ENCODE measurements around the gene MAP3K20. TPM values are rescaled to one million over a fixed set of nuclear protein-coding genes. Genes with fewer than 3 reads are reported as not detected.

Gene MAP3K20
- total and polyA plus RNA-seq, 10 of the 15 experiments (the other 5 are each of a cell fraction or from before 2014, with no cell fraction given): 0.04 to 5.6 (median 2.3) TPM

GRCh38 chr2:173164396-173164795, 88.8 kb downstream of the MAP3K20 start (continued):
- TF ChIP-seq IRF5 (IDR thresholded peaks at IDR 0.05; ENCODE audit: borderline replicate concordance): no peak

GRCh38 chr2:173165443-173166238, 90.0 kb downstream of the MAP3K20 start:
- H3K9ac ChIP-seq (ENCODE audit: control insufficient read depth, insufficient read depth, low read length): no peak overlapping the region
- DNase-seq (ENCODE audit: low read depth, low spot score) (no peak), ATAC-seq (no peak), FAIRE-seq (no peak)
- intact Hi-C loops (cut with micrococcal nuclease; ENCODE audit: unreplicated experiment) (no loop called here), in situ Hi-C loops (cut with MboI) (no loop called here)
- WGBS (ENCODE audit: insufficient coverage, insufficient replicate concordance, low lambda C conversion rate, missing lambda C conversion rate): 92% methylated on average over 5 of the region's 5 CpGs
- ChIA-PET SMC1A (ENCODE audit: uncharacterized antibody, unreplicated experiment) (no interaction called here), POLR2A (no interaction called here), CTCF (no interaction called here), RAD21 (ENCODE audit: unreplicated experiment) (no interaction called here)
- no peaks in the 10 kb centered on the region for H3K36me3 ChIP-seq (ENCODE audit: control insufficient read depth in 2 of 2, insufficient read depth in 2 of 2, low read length in 1 of 2)
- H3K27ac ChIP-seq (ENCODE audit: control insufficient read depth, insufficient read depth): no peak overlapping the region
- no peaks in the 10 kb centered on the region for H3K79me2 ChIP-seq (ENCODE audit: control insufficient read depth, insufficient read depth, low read length)
- no peak overlapping the region for H3K4me2 ChIP-seq (ENCODE audit: control insufficient read depth, insufficient read depth)
- no peaks in the 10 kb centered on the region for H3K4me1 ChIP-seq (ENCODE audit: control insufficient read depth, insufficient read depth, low read length)
- no peaks in the 10 kb centered on the region for H3K27me3 ChIP-seq (replicated peaks in 1 of 2; ENCODE audit: control insufficient read depth in 2 of 2, insufficient read depth in 2 of 2, low read length in 1 of 2)
- no peak overlapping the region for H3K4me3 ChIP-seq
- no peaks in the 10 kb centered on the region; the same call in 2 of the 3 replicates for H3K9me3 ChIP-seq (replicated peaks; ENCODE audit: control insufficient read depth, insufficient read depth, low read length)
- no TSS peak for BruUV-seq (replicated peaks)
- no peaks in the 10 kb centered on the region for H4K20me1 ChIP-seq (ENCODE audit: control insufficient read depth, insufficient read depth)
- H2AFZ ChIP-seq (ENCODE audit: control insufficient read depth, low read depth, low read length): no peak overlapping the region
- TF ChIP-seq SRF (IDR thresholded peaks at IDR 0.05; ENCODE audit: low read depth in 2 of 2, low read length in 2 of 2) (no peak), MEF2B (IDR thresholded peaks at IDR 0.05; ENCODE audit: partially characterized antibody, poor library complexity, severe bottlenecking) (no peak), SKIL (IDR thresholded peaks at IDR 0.05; ENCODE audit: low read depth, poor library complexity, severe bottlenecking) (no peak), IRF3 (IDR thresholded peaks at IDR 0.05) (no peak), POLR2A (IDR thresholded peaks at IDR 0.05; ENCODE audit: low read depth, low read length) (no peak), JUND (IDR thresholded peaks at IDR 0.05; ENCODE audit: low read depth, low read length) (no peak), CTCF (IDR thresholded peaks at IDR 0.05 in 2 of 3, conservative IDR thresholded peaks at IDR 0.05 in 1 of 3; ENCODE audit: control insufficient read depth in 2 of 3, extremely low read depth in 1 of 3, insufficient read depth in 1 of 3, low read depth in 3 of 3, low read length in 3 of 3) (no peak), NR2C1 (IDR thresholded peaks at IDR 0.05) (no peak), POU2F2 (IDR thresholded peaks at IDR 0.05; ENCODE audit: borderline replicate concordance, low read depth, low read length) (no peak), NKRF (conservative IDR thresholded peaks at IDR 0.05) (no peak)
